Mucosa of descending colon (tissue), 3 donors: ENCODE data around the gene HDHD5. TPM values are rescaled to one million over a fixed set of nuclear protein-coding genes. Genes with fewer than 3 reads are reported as not detected.
A peak's percentile ranks its signal among the peaks of the same experiment; 100 is the strongest.

Experiments used
- ATAC-seq: fragments of 200-7000 bp; cut with Tn5 transposase; one replicate; pipeline ENCODE4 v1.9.1; 2020; ENCODE audit warnings: mild to moderate bottlenecking, moderate library complexity
- DNase-seq, 3 donors: peaks; one replicate each; pipeline ENCODE4 v3.0.0-alpha.2; 2020
- H3K36me3 ChIP-seq: fragments of 200-600 bp; one replicate; pipeline ENCODE4 v1.8.0; 2021; ENCODE audit warnings: low read depth, mild to moderate bottlenecking
- H3K4me1 ChIP-seq: fragments of 200-600 bp; one replicate; pipeline ENCODE4 v1.8.0; 2021; ENCODE audit warnings: low read depth, mild to moderate bottlenecking
- H3K4me3 ChIP-seq: fragments of 200-600 bp; one replicate; pipeline ENCODE4 v1.8.0; 2021; ENCODE audit warnings: mild to moderate bottlenecking
- H3K9me3 ChIP-seq: fragments of 200-600 bp; one replicate; pipeline ENCODE4 v1.8.0; 2021; ENCODE audit warnings: mild to moderate bottlenecking
- intact Hi-C, 2 donors: fragments of 100-400 bp; cut with DNase I in 1 of 2; cut with micrococcal nuclease in 1 of 2; formaldehyde crosslinking; loops; one replicate each; pipeline versions ENCODE4 v1.11.0 to v1.11.1; 2022; cut with DNase I, micrococcal nuclease
- total RNA-seq, 3 donors: library from RNA; stranded (reverse); fragmentation: NEBNext Ultra II Directional in 2 of 3; extraction: Animal tissue kit (Norgen Biotek cat#: 25700) in 2 of 3; gene quantifications; one replicate each; pipeline versions ENCODE4 v1.2.1 to v1.2.4, GENCODE V29; 2021 to 2023
- TF ChIP-seq, protein P1 (sequence below): fragments of 200-600 bp; IDR thresholded peaks from one replicate; pipeline ENCODE4 v1.8.0; 2022; ENCODE audit warnings: antibody characterized with exemption, mild to moderate bottlenecking
- donor health status: DM: no; HTN: no; CAD: no; lungs with moderate emphysema.
- donor health status: DM: no; HTN: no; CAD: no.
- donor health status: DM: no; HTN: yes; CAD: no.

HDHD5 gene
- total RNA-seq, 3 donors from 2014 or later: 31.0 to 36.1 (median 32.6) TPM

- TF ChIP-seq, protein P1, sequence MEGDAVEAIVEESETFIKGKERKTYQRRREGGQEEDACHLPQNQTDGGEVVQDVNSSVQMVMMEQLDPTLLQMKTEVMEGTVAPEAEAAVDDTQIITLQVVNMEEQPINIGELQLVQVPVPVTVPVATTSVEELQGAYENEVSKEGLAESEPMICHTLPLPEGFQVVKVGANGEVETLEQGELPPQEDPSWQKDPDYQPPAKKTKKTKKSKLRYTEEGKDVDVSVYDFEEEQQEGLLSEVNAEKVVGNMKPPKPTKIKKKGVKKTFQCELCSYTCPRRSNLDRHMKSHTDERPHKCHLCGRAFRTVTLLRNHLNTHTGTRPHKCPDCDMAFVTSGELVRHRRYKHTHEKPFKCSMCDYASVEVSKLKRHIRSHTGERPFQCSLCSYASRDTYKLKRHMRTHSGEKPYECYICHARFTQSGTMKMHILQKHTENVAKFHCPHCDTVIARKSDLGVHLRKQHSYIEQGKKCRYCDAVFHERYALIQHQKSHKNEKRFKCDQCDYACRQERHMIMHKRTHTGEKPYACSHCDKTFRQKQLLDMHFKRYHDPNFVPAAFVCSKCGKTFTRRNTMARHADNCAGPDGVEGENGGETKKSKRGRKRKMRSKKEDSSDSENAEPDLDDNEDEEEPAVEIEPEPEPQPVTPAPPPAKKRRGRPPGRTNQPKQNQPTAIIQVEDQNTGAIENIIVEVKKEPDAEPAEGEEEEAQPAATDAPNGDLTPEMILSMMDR: no peak
- no peaks in the 10 kb centered on the region for H3K9me3 ChIP-seq
- peaks cover 2% of the 10 kb centered on the region for H3K4me1 ChIP-seq
- no peak overlapping the region for H3K4me3 ChIP-seq
- DNase-seq (no peak), ATAC-seq (no peak)
- peaks cover 8% of the 10 kb centered on the region for H3K36me3 ChIP-seq
- intact Hi-C loops: no loop called here
These were observed 57.4 kb downstream of the HDHD5 start for GRCh38 chr22:17101475-17102296.

- Histone ChIP-seq H3K4me3 (no peak overlapping the region), H3K4me1 (peaks cover 2% of the 10 kb centered on the region), H3K36me3 (peaks cover 4% of the 10 kb centered on the region), H3K9me3 (no peaks in the 10 kb centered on the region)
- ATAC-seq (no peak), DNase-seq (no peak)
- intact Hi-C loops: no loop called here
- TF ChIP-seq, protein P1: no peak
These were observed 58.5 kb downstream of the HDHD5 start for GRCh38 chr22:17100621-17101020.

- TF ChIP-seq, protein P1: no peak
- H3K36me3 ChIP-seq: peaks cover 4% of the 10 kb centered on the region
- no peaks in the 10 kb centered on the region for H3K9me3 ChIP-seq
- ATAC-seq: peak; percentile 60
- H3K4me3 ChIP-seq: no peak overlapping the region
- DNase-seq: no peak
- peaks cover 2% of the 10 kb centered on the region for H3K4me1 ChIP-seq
- intact Hi-C loops: no loop called here
These were observed 60.7 kb downstream of the HDHD5 start for GRCh38 chr22:17098379-17098819.

GRCh38 chr22:17097701-17098100 is 61.4 kb downstream of the HDHD5 start:
- peaks cover 4% of the 10 kb centered on the region for H3K36me3 ChIP-seq
- TF ChIP-seq, protein P1: no peak
- H3K4me3 ChIP-seq: no peak overlapping the region
- intact Hi-C loops: no loop called here
- peaks cover 2% of the 10 kb centered on the region for H3K4me1 ChIP-seq
- ATAC-seq: no peak
- no peak for DNase-seq
- no peaks in the 10 kb centered on the region for H3K9me3 ChIP-seq

DNA sequence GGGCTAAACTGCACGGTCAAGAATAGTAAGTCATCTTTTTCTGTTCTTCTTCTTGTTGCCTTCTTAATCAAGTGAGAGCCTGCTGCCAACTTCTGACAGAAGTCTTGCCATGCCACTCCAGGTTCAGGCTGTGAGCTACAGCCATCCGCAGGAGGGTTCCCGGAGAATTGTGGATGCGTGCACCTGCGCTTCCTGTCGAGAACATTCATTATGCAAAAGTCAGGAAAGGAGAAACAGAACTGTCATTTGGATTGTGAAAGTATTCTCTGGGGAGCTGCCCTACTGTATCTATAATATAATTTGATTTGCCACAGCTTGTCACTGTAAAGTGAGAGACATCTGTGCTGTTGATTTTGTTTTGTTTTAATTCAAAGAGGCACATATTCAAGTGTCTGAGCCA is 62.0 kb downstream of the HDHD5 start:
- Histone ChIP-seq H3K4me1 (peaks cover 2% of the 10 kb centered on the region), H3K4me3 (no peak overlapping the region), H3K36me3 (peaks cover 4% of the 10 kb centered on the region), H3K9me3 (no peaks in the 10 kb centered on the region)
- ATAC-seq: no peak
- TF ChIP-seq, protein P1: no peak
- DNase-seq: no peak
- intact Hi-C loops: no loop called here
